ENCODE results near the gene BLOC1S3.

Gene BLOC1S3

DNA sequence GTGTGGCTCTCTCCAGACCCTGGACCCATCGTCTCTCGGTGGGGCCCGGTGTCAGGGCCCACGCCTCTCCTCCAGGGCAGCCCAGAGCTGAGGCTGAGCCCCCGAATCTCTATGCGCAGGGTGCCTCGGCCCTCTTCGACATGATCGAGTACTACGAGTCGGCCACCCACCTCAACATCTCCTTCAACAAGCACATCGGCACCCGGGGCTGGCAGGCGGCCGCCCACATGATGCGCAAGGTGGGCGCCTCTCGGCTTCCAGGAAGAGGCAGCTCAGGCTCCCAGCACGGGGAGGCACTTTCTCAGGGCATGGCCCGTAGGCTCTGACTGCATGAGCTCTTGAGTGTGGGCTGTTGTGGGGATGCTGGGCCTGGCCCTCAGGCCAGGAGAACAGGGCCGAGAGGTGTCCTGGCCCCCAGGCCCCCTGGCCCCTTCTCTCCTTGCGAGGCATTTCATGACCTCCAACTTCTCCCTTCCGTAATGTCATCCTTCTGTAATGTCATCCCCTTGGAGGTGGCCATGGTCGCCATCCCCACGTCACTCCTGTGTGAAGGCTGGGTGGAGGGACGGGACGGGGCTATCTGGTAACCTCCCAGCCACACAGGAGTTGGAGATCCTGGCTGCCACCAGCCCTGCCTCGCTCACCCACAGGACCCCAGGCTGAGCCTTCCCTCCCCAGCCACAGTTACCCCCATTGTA, 37.2 kb upstream of the BLOC1S3 start:
- H3K4me3 ChIP-seq (ENCODE audit: control insufficient read depth, low read depth, low read length), result no peak overlapping the region
- no peak for DNase-seq (ENCODE audit: low read depth)
- TF ChIP-seq, protein P1, sequence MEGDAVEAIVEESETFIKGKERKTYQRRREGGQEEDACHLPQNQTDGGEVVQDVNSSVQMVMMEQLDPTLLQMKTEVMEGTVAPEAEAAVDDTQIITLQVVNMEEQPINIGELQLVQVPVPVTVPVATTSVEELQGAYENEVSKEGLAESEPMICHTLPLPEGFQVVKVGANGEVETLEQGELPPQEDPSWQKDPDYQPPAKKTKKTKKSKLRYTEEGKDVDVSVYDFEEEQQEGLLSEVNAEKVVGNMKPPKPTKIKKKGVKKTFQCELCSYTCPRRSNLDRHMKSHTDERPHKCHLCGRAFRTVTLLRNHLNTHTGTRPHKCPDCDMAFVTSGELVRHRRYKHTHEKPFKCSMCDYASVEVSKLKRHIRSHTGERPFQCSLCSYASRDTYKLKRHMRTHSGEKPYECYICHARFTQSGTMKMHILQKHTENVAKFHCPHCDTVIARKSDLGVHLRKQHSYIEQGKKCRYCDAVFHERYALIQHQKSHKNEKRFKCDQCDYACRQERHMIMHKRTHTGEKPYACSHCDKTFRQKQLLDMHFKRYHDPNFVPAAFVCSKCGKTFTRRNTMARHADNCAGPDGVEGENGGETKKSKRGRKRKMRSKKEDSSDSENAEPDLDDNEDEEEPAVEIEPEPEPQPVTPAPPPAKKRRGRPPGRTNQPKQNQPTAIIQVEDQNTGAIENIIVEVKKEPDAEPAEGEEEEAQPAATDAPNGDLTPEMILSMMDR (conservative IDR thresholded peaks at IDR 0.05; ENCODE audit: control insufficient read depth, insufficient read depth, low read depth, low read length), result no peak

DNA sequence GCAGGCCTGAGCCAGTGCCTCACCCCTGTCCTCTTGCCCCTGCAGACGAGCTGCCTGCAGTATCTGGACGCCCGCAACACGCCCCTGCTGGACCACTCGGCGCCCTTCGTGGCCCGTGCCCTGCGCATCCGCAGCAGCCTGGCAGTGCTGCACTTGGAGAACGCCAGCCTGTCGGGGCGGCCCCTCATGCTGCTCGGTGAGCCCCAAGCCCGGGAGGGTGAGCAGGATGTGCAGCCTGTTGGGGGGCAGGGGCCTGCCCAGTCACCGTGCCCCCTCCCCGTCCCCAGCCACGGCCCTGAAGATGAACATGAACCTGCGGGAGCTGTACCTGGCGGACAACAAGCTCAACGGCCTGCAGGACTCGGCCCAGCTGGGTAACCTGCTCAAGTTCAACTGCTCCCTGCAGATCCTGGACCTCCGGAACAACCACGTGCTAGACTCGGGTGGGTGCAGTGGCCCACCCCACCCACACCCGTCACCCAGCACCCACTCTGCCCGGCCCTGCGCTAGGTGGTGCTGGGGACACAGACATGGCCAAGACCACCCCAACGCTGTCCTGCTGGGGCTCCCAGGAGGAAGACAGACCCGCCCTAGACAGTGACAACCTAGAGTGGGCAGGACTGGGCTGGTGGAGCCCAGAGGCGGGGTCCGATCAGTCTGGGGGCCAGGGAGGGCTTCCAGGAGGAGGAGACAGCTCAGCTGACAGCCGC, 36.4 kb upstream of the BLOC1S3 start:
- no peak for DNase-seq (ENCODE audit: low read depth)
- TF ChIP-seq, protein P1 (conservative IDR thresholded peaks at IDR 0.05; ENCODE audit: control insufficient read depth, insufficient read depth, low read depth, low read length), result no peak
- no peak overlapping the region for H3K4me3 ChIP-seq (ENCODE audit: control insufficient read depth, low read depth, low read length)

DNA sequence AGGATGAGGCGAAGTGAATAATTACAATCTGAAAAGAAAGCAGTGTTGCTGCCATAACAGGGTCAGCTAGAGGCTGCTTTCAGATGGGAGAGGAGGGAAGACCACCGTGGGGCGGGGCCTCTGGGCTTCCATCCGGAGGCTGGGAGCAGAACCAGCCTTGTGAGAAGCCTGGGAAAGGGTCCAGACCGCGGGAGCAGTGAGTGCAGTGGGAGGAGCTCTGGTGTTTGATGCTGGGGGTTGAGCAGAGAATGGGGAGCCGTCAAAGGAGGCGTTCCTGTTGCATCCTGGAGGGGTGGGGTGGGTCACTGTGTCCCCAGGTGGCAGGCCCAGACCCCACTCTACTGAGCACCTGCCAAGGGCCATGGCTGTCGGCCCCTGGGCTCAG, 35.9 kb upstream of the BLOC1S3 start:
- TF ChIP-seq, protein P1 (conservative IDR thresholded peaks at IDR 0.05; ENCODE audit: control insufficient read depth, insufficient read depth, low read depth, low read length), result no peak
- peak; percentile 18 for DNase-seq (ENCODE audit: low read depth)
- no peak overlapping the region for H3K4me3 ChIP-seq (ENCODE audit: control insufficient read depth, low read depth, low read length)

DNA sequence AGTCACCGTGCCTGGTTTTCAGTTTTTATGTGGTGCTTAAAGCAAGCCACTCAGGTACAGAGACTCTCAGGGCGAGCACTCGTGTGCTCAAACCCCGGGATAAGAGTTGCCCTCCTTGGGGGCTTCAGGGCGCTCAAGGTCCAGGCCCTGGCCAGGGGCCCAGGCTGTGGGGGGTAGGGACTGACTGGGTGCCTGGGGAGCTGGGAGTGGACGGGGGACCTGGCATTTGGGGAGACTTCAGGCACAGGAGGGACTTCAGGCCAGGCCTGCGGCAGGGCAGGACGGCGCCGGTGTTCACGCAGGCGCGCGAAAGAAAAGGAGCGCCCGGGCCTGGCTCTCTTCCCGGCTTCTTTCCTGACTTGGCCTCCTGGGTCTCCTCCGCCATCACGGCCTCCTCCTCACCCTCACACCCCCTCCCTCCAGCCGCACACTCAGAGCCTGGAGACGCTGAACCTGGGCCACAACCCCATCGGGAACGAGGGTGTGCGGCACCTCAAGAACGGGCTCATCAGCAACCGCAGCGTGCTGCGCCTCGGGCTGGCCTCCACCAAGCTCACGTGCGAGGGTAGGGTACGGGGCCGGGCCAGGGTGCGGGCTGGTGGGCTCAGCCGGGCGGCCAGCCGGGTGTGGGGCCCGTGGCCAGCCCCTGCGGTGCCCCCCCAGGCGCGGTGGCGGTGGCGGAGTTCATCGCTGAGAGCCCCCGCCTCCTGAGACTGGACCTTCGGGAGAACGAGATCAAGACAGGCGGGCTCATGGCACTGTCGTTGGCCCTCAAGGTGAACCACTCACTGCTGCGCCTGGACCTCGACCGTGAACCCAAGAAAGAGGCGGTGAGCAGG, 33.9 kb upstream of the BLOC1S3 start:
- H3K4me3 ChIP-seq (ENCODE audit: control insufficient read depth, low read depth, low read length), result no peak overlapping the region
- TF ChIP-seq, protein P1 (conservative IDR thresholded peaks at IDR 0.05; ENCODE audit: control insufficient read depth, insufficient read depth, low read depth, low read length), result no peak
- DNase-seq (ENCODE audit: low read depth), result no peak

DNA sequence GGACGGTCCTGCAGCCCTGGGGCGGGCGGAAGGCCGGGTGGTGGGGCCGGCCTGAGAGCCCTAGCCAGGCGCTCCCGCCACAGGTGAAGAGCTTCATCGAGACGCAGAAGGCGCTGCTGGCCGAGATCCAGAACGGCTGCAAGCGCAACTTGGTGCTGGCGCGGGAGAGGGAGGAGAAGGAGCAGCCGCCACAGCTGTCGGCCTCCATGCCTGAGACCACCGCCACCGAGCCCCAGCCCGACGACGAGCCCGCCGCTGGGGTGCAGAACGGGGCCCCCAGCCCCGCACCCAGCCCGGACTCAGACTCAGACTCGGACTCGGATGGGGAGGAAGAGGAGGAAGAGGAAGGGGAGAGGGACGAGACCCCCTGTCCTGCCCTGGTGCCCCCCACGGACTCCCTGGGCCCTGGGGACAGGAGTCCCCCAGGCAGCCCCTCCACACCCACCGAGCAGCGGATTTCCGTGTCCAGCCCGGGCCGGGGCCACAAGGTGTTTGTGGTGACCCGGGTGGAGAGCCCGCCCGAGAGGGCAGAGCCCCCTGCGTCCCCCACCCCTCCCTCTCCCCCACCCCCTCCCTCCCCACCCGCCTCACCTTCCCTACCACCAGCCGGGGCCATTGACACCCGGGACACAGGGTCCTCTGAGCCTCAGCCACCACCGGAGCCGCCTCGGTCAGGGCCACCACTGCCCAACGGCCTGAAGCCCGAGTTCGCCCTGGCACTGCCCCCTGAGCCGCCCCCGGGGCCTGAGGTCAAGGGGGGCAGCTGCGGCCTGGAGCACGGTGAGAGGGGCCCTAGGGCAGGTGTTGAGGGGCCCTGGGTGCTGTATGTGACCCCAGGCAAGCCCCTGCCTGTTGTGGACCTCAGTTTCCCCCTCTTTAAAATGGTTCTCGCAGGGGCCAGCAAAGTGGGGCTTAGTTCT, 33.1 kb upstream of the BLOC1S3 start:
- no peak for DNase-seq (ENCODE audit: low read depth)
- no peak overlapping the region for H3K4me3 ChIP-seq (ENCODE audit: control insufficient read depth, low read depth, low read length)
- TF ChIP-seq, protein P1 (conservative IDR thresholded peaks at IDR 0.05; ENCODE audit: control insufficient read depth, insufficient read depth, low read depth, low read length), result no peak

GRCh38 chr19:45146251-45146650, 32.3 kb upstream of the BLOC1S3 start:
- no peak overlapping the region for H3K4me3 ChIP-seq (ENCODE audit: control insufficient read depth, low read depth, low read length)
- DNase-seq (ENCODE audit: low read depth), result no peak
- TF ChIP-seq, protein P1 (conservative IDR thresholded peaks at IDR 0.05; ENCODE audit: control insufficient read depth, insufficient read depth, low read depth, low read length), result no peak
